ENCODE measurements around the gene TBC1D1.

Gene TBC1D1

DNA sequence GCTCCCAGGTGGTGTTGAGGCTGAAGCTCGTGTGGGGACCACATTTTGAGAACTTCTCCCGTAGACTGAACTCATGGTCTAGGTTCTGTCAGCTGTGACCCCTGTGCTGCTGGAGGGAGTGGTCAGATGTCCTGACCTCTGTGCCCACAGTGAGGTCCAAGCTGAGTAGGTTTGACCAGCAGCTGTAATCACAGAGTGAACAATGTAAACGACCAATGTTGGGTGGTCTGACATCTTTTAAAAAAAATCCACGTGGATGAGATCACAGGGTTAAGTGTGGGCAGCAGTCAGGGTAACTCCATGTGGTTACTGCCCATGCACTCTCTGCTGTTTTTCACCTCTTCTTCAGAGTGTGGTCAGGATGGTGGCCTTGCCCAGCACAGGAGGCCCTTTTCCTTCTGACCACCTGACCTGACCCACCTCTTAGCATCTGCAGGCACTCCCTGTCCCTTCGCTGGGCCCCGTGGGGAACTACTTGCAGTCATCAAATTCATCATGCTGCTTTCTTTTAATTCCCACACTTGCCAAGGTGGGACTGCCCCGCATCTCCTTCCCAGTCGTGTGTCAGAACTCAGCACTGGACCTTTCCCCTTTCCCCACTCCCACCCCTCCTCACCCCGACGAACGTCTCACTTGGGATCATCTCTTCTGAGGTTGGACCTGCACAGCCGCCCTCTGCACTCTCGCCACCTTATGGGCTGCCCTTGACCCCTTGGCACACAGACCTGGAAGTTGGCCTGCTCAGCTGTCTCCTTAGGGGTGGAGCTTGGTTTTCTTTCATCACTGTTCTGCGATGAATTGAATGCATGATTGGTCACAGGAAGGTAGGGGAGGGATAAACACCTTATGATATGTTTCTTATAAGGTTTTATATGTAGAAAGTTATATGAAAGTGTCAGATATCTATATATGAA is 189.4 kb downstream of the TBC1D1 start:
- no peak for FAIRE-seq
- no peak for DNase-seq (ENCODE audit: insufficient read length)
- no peak for TF ChIP-seq POLR2A (IDR thresholded peaks at IDR 0.05; ENCODE audit: low read depth, low read length)
- TF ChIP-seq TAF1 (IDR thresholded peaks at IDR 0.05; ENCODE audit: borderline replicate concordance, low read depth, low read length), result no peak
- TF ChIP-seq POLR2AphosphoS5 (IDR thresholded peaks at IDR 0.05; ENCODE audit: low read depth, low read length), result no peak

DNA sequence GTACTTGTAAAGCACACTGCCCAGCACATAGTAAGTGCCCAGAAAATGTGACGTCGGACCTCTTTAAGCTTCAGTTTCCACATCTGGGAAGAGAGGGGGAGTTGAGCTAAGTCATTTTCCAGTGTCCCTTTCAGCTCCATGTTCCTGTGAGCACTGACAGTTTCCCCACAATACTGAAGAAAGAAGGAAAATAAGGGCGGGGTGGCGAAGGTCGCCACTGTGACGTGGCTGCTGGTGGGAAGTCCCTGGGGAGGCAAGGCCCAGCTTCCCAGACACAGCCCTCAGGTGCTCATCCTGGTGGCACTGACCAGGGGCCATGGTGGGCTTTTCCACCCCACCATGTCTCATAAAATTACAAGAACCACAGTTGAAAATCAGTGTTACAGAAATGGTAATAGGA is 191.1 kb downstream of the TBC1D1 start:
- TF ChIP-seq TAF1 (IDR thresholded peaks at IDR 0.05; ENCODE audit: borderline replicate concordance, low read depth, low read length) (no peak), POLR2AphosphoS5 (IDR thresholded peaks at IDR 0.05; ENCODE audit: low read depth, low read length) (no peak), POLR2A (IDR thresholded peaks at IDR 0.05; ENCODE audit: low read depth, low read length) (no peak)
- DNase-seq (ENCODE audit: insufficient read length) (no peak), FAIRE-seq (no peak)

DNA sequence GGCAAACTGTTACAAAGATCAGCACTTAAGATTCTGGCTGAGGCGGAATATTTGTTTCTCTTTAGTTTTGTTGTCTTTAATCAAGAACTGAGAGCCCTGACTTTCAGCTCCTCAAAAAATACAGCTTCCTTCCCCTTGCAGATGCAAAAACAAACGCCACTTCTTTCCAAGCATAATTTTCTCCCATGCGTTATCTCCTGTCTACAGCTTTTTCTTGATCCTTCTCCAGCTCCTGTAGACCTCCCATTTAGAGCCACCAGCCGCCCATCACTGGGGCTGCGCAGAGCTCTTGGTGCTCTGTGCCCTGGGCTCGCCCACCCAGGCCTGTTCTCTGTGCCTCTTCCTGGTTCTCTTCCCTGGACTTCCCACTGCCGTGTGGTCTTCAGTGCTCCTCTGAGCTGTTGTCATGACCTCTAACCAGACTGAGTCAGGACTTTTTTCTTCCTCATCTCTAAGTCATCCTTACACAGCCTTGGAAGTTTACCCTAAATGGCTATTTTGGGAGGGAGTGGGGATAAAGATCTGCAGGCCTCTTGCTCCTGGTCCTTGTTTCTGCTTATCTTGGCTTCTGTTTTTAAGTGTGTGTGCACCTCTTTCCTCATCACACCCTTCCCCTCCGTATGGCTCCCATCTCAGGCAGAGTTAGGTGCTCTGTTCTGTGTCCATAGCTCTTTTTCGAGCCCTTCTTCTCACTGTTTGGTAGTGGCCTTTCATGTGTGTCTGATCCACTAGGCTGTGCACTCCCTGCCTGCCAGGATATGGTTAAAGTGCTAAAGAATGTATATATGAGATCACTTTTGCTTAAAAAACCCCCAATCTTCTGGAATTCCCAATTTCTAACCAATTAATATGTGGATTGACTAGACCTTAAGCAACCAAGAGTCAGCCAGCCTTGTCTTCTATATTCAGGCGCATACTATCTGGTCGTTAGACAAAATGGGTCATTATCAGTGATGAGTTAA is 191.8 kb downstream of the TBC1D1 start:
- DNase-seq (ENCODE audit: insufficient read length) (no peak), FAIRE-seq (no peak)
- no peak for TF ChIP-seq POLR2AphosphoS5 (IDR thresholded peaks at IDR 0.05; ENCODE audit: low read depth, low read length)
- no peak for TF ChIP-seq TAF1 (IDR thresholded peaks at IDR 0.05; ENCODE audit: borderline replicate concordance, low read depth, low read length)
- no peak for TF ChIP-seq POLR2A (IDR thresholded peaks at IDR 0.05; ENCODE audit: low read depth, low read length)

DNA sequence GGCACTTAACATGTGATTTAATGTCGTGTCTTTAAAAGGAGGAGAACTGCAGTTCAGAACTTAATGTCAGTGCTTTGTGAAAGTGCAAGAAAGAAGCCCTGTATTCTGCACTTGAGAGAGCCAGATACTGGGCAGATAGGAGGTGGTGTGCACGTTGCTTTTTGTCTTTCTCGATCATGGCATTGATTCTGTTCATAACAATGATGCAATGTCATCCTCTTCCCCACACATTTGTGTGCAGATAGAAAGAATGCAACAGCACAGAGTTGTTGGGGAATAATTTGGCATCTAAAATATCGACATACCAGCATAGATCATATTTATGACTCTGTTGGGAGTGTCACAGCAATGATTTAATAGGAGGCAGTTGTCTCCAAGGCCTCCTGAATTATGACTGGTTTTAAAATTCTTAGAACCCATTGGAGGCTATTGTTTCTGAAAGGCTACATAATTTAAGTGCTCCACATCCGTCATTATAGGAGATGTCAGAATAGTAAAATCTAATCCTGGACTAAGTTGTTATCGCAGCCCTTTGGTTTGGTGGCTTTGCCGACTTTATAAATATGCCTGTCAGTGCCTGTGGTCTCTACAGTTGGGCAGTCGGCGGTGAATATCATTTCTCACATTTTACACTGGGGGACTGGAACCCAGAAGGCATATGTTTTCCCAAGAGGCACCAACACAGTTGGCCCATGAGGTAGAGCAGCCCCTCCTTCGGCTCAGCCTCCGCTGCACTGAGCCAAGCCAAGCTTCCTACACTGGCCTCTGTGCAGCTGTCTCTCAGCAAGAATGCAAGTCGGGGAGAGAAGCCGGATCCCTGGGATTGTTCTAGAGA is 194.2 kb downstream of the TBC1D1 start:
- no peak for FAIRE-seq
- no peak for DNase-seq (ENCODE audit: insufficient read length)
- TF ChIP-seq POLR2AphosphoS5 (IDR thresholded peaks at IDR 0.05; ENCODE audit: low read depth, low read length), result no peak
- TF ChIP-seq TAF1 (IDR thresholded peaks at IDR 0.05; ENCODE audit: borderline replicate concordance, low read depth, low read length), result no peak
- no peak for TF ChIP-seq POLR2A (IDR thresholded peaks at IDR 0.05; ENCODE audit: low read depth, low read length)

DNA sequence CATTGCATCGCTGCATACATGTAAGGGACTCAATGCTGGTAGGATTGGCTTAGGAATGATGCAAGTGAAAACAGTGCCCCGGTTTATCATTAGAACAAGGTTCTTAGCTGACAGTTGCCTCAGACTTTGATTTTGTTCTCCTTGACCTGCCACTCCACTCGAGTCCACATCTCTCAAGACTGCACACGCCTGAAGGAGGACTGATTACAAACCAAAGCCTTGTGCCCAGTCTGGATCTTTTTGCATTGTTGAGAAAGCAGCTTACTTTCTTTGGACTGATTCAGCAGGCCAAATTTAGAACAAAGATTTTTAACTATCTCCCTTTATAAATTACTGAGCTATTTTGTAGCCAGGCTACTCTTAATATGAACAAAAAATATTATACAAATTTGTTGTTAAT is 194.9 kb downstream of the TBC1D1 start:
- DNase-seq (ENCODE audit: insufficient read length) (no peak), FAIRE-seq (no peak)
- no peak for TF ChIP-seq TAF1 (IDR thresholded peaks at IDR 0.05; ENCODE audit: borderline replicate concordance, low read depth, low read length)
- TF ChIP-seq POLR2A (IDR thresholded peaks at IDR 0.05; ENCODE audit: low read depth, low read length), result no peak
- TF ChIP-seq POLR2AphosphoS5 (IDR thresholded peaks at IDR 0.05; ENCODE audit: low read depth, low read length), result no peak

DNA sequence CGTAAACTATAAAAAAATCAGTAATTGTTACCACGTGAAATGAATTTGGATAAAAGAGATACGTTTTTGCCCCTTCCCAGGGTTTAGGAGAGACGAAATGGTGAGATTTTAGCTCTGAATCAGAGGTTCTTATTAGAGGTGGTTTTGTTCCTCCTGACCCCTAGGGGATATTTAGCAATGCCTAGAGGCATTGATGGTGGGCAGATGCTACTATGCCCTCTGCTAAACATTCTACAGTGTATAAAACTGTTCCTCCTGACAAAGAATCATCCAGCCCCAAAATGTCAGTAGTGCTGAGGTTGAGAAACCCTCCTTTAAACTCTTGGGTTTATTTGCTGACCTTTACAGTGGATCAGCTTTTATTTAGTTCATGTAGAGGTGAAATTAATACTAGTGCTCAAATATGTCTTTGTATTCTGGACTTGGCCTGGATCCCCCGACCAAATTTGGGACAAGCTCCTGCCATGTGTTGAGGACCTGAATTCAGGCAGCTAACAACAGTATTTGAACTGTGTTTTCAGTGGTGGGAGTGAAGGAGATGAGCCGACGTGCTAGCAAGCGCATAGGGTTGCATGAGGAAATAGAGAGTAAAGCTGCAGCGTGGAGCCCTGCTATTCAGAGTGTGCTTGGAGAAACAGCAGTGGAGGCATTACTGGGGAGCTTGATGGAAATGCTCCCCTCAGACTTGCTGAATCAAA is 195.4 kb downstream of the TBC1D1 start:
- TF ChIP-seq POLR2A (IDR thresholded peaks at IDR 0.05; ENCODE audit: low read depth, low read length) (no peak), TAF1 (IDR thresholded peaks at IDR 0.05; ENCODE audit: borderline replicate concordance, low read depth, low read length) (no peak), POLR2AphosphoS5 (IDR thresholded peaks at IDR 0.05; ENCODE audit: low read depth, low read length) (no peak)
- no peak for FAIRE-seq
- DNase-seq (ENCODE audit: insufficient read length), result no peak

DNA sequence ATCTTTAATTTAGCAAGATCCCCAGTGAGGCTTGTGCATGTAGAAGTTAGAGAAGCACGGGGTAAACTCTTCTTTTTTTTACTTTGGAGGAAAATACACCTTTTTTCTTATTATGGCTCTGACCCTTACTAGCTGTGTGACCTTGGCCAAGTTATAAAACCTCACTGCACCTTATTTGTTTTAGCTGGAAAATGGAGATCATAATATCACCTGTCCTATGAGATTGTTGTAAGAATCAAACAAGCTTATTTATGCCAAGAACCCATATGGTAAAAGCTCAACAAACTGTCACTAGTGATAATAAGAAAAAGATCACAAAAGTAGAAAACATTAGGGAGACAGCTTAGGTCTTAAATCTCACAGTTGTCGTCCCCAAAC is 196.0 kb downstream of the TBC1D1 start:
- no peak for FAIRE-seq
- TF ChIP-seq TAF1 (IDR thresholded peaks at IDR 0.05; ENCODE audit: borderline replicate concordance, low read depth, low read length) (no peak), POLR2A (IDR thresholded peaks at IDR 0.05; ENCODE audit: low read depth, low read length) (no peak), POLR2AphosphoS5 (IDR thresholded peaks at IDR 0.05; ENCODE audit: low read depth, low read length) (no peak)

DNA sequence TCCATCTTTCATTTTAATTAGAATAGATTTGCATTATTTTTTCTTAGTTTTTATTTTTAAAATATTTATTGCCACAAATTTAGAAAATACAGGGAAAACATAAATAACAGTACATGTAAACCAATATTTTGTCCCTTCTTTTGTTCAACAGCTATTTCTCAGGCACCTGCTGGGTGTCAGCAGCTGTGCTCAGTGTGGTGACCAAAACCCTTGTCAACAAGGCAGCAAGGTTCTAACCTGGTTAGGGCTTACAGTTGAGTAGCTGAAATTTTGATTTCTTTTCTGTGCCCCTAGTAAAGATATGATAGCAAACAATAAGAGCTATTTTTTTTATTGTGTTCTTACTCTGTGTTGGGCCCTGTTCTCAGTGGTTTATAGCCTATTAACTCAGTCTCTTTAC is 197.4 kb downstream of the TBC1D1 start:
- no peak for FAIRE-seq
- no peak for TF ChIP-seq POLR2A (IDR thresholded peaks at IDR 0.05; ENCODE audit: low read depth, low read length)
- no peak for TF ChIP-seq POLR2AphosphoS5 (IDR thresholded peaks at IDR 0.05; ENCODE audit: low read depth, low read length)
- TF ChIP-seq TAF1 (IDR thresholded peaks at IDR 0.05; ENCODE audit: borderline replicate concordance, low read depth, low read length), result no peak
- DNase-seq (ENCODE audit: insufficient read length), result no peak

More for the DNA sequence above, 196.0 kb downstream of the TBC1D1 start:
- no peak for DNase-seq (ENCODE audit: insufficient read length)

DNA sequence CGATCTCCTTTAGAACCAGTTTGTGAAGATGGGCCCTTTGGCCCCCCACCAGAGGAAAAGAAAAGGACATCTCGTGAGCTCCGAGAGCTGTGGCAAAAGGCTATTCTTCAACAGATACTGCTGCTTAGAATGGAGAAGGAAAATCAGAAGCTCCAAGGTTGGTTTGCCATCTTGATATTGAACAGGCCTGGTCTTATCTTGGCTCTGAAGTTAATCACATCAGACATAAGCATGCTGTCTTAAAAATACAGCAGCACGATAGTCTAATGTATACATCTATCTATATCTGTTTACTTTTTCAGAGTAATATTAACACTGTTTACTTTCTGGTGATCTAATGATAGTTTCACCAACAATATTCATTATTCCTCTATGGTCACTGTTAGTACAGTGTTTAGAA is 199.1 kb downstream of the TBC1D1 start:
- DNase-seq (ENCODE audit: insufficient read length) (no peak), FAIRE-seq (no peak)
- TF ChIP-seq POLR2AphosphoS5 (IDR thresholded peaks at IDR 0.05; ENCODE audit: low read depth, low read length) (no peak), TAF1 (IDR thresholded peaks at IDR 0.05; ENCODE audit: borderline replicate concordance, low read depth, low read length) (no peak), POLR2A (IDR thresholded peaks at IDR 0.05; ENCODE audit: low read depth, low read length) (no peak)
